Activated CD4-positive, alpha-beta T cell treated with anti-CD3 and anti-CD28 coated beads, Interleukin-2, amount 50 U/mL, for 16 hours (primary cell): ENCODE results near the gene AP5B1.

Source experiments
- DNase-seq: peaks from one replicate; pipeline ENCODE4 v3.0.0-alpha.2; 2020

Gene AP5B1

GRCh38 chr11:65798882-65799281 is 18.1 kb upstream of the AP5B1 start:
- no peak for DNase-seq

GRCh38 chr11:65797711-65798110 is 16.9 kb upstream of the AP5B1 start:
- no peak for DNase-seq

- no peak for DNase-seq
Measured at GRCh38 chr11:65796726-65797601, 16.2 kb upstream of the AP5B1 start.

GRCh38 chr11:65794570-65795510 is 14.1 kb upstream of the AP5B1 start:
- no peak for DNase-seq

- DNase-seq, result no peak
Measured at GRCh38 chr11:65793625-65794400, 13.0 kb upstream of the AP5B1 start.

- DNase-seq, result no peak
Measured at GRCh38 chr11:65793144-65793581, 12.4 kb upstream of the AP5B1 start.

- DNase-seq, result no peak
Measured at GRCh38 chr11:65792456-65792855, 11.7 kb upstream of the AP5B1 start.

- no peak for DNase-seq
Measured at GRCh38 chr11:65791719-65792213, 11.0 kb upstream of the AP5B1 start.

- DNase-seq, result no peak
Measured at GRCh38 chr11:65790902-65791650, 10.3 kb upstream of the AP5B1 start.

- DNase-seq, result no peak
Measured at GRCh38 chr11:65790104-65790901, 9.5 kb upstream of the AP5B1 start.

- no peak for DNase-seq
Measured at GRCh38 chr11:65789230-65790103, 8.7 kb upstream of the AP5B1 start.

GRCh38 chr11:65788821-65789220 is 8.0 kb upstream of the AP5B1 start:
- DNase-seq, result no peak

- DNase-seq, result no peak
Measured at GRCh38 chr11:65787649-65788622, 7.2 kb upstream of the AP5B1 start.

GRCh38 chr11:65786786-65787636 is 6.2 kb upstream of the AP5B1 start, which contains the start of gene OVOL1:
Gene OVOL1 (plus strand): TSS chr11:65787063. CDS start chr11:65787374, 311 bp downstream.
- DNase-seq, result no peak

GRCh38 chr11:65786008-65786785 is 5.4 kb upstream of the AP5B1 start:
- no peak for DNase-seq

GRCh38 chr11:65785319-65786007 is 4.7 kb upstream of the AP5B1 start:
- DNase-seq, result no peak
